ENCODE measurements around the gene DHX35. TPM values are rescaled to one million over a fixed set of nuclear protein-coding genes. Genes with fewer than 3 reads are reported as not detected.
"Not testable (repeated sequence)": the region's sequence is repeated elsewhere in the genome, so short reads cannot be mapped to it uniquely, and the experiment has no call there.

Gene DHX35
- polyA plus RNA-seq, 10 donors, result 6.1 to 11.7 (median 8.3) TPM

GRCh38 chr20:38973645-38974044, 11.5 kb downstream of the DHX35 start:
- DNase-seq, result no peak

- no peak for DNase-seq
Measured at GRCh38 chr20:38975539-38976120, 13.5 kb downstream of the DHX35 start.

GRCh38 chr20:38979434-38979833, 17.3 kb downstream of the DHX35 start:
- no peak for DNase-seq

GRCh38 chr20:38979842-38980241, 17.7 kb downstream of the DHX35 start:
- no peak for DNase-seq

- DNase-seq, result peak in 1 of 3 donors; percentile 14
Measured at GRCh38 chr20:38982291-38982690, 20.1 kb downstream of the DHX35 start.

- no peak for DNase-seq
Measured at GRCh38 chr20:38985060-38985459, 22.9 kb downstream of the DHX35 start.

GRCh38 chr20:38985603-38986170, 23.5 kb downstream of the DHX35 start:
- peak in 1 of 3 donors; percentile 80 for DNase-seq

- DNase-seq, result no peak
Measured at GRCh38 chr20:38986663-38987062, 24.5 kb downstream of the DHX35 start.

- no peak for DNase-seq
Measured at GRCh38 chr20:38987777-38988176, 25.6 kb downstream of the DHX35 start.

- no peak for DNase-seq
Measured at GRCh38 chr20:38990728-38991127, 28.6 kb downstream of the DHX35 start.

- no peak for DNase-seq
Measured at GRCh38 chr20:38991814-38992704, 29.9 kb downstream of the DHX35 start.

GRCh38 chr20:38995536-38996044, 33.4 kb downstream of the DHX35 start:
- no peak for DNase-seq

- DNase-seq, result not testable (repeated sequence)
Measured at GRCh38 chr20:38996866-38997265, 34.7 kb downstream of the DHX35 start.

- DNase-seq, result no peak
Measured at GRCh38 chr20:38997622-38998021, 35.5 kb downstream of the DHX35 start.

GRCh38 chr20:38999217-38999616, 37.1 kb downstream of the DHX35 start:
- no peak for DNase-seq

- DNase-seq, result no peak
Measured at GRCh38 chr20:38999965-39000910, 38.1 kb downstream of the DHX35 start.

GRCh38 chr20:39004508-39004907, 42.4 kb downstream of the DHX35 start:
- no peak for DNase-seq

- no peak for DNase-seq
Measured at GRCh38 chr20:39009348-39009747, 47.2 kb downstream of the DHX35 start.

- DNase-seq, result no peak
Measured at GRCh38 chr20:39010496-39010895, 48.4 kb downstream of the DHX35 start.

- DNase-seq, result no peak
Measured at GRCh38 chr20:39013662-39014109, 51.5 kb downstream of the DHX35 start.

- DNase-seq, result no peak
Measured at GRCh38 chr20:39016041-39016440, 53.9 kb downstream of the DHX35 start.
